ENCODE data around the gene DRD2.

DRD2 gene

GRCh38 chr11:113481672-113482071, 6.5 kb upstream of the DRD2 start:
- no peak for DNase-seq

GRCh38 chr11:113481226-113481625, 6.0 kb upstream of the DRD2 start:
- DNase-seq = no peak

- no peak for DNase-seq
Measured at GRCh38 chr11:113477321-113477720, 2.1 kb upstream of the DRD2 start.

GRCh38 chr11:113476553-113476952, 1.4 kb upstream of the DRD2 start:
- DNase-seq = no peak

- peak; percentile 79 for DNase-seq
Measured at GRCh38 chr11:113474362-113475159, 637 bp downstream of the DRD2 start.

- no peak for DNase-seq
Measured at GRCh38 chr11:113473983-113474361, 1.2 kb downstream of the DRD2 start.

GRCh38 chr11:113472471-113472870, 2.7 kb downstream of the DRD2 start:
- no peak for DNase-seq

- DNase-seq = no peak
Measured at GRCh38 chr11:113470233-113470632, 5.0 kb downstream of the DRD2 start.

GRCh38 chr11:113468726-113469345, 6.4 kb downstream of the DRD2 start:
- DNase-seq = no peak

GRCh38 chr11:113467545-113467944, 7.7 kb downstream of the DRD2 start:
- no peak for DNase-seq

- no peak for DNase-seq
Measured at GRCh38 chr11:113465786-113466185, 9.4 kb downstream of the DRD2 start.

- no peak for DNase-seq
Measured at GRCh38 chr11:113464416-113464815, 10.8 kb downstream of the DRD2 start.

GRCh38 chr11:113462830-113463229, 12.4 kb downstream of the DRD2 start:
- DNase-seq = no peak

GRCh38 chr11:113461639-113462038, 13.6 kb downstream of the DRD2 start:
- DNase-seq = no peak

- DNase-seq = no peak
Measured at GRCh38 chr11:113460469-113460868, 14.7 kb downstream of the DRD2 start.

- DNase-seq = no peak
Measured at GRCh38 chr11:113458189-113458588, 17.0 kb downstream of the DRD2 start.

GRCh38 chr11:113457784-113458183, 17.4 kb downstream of the DRD2 start:
- DNase-seq = no peak

- no peak for DNase-seq
Measured at GRCh38 chr11:113454455-113454854, 20.7 kb downstream of the DRD2 start.

GRCh38 chr11:113449743-113450142, 25.5 kb downstream of the DRD2 start:
- no peak for DNase-seq

GRCh38 chr11:113448316-113448677, 26.9 kb downstream of the DRD2 start:
- no peak for DNase-seq

GRCh38 chr11:113447621-113448315, 27.4 kb downstream of the DRD2 start:
- peak; percentile 61 for DNase-seq

GRCh38 chr11:113446938-113447337, 28.3 kb downstream of the DRD2 start:
- no peak for DNase-seq

- peak; percentile 5 for DNase-seq
Measured at GRCh38 chr11:113446112-113446511, 29.1 kb downstream of the DRD2 start.

- DNase-seq = no peak
Measured at GRCh38 chr11:113444502-113445123, 30.6 kb downstream of the DRD2 start.

Data from fibroblast of skin of right biceps (primary cell).